ENCODE data around the gene ASB3.

DNA sequence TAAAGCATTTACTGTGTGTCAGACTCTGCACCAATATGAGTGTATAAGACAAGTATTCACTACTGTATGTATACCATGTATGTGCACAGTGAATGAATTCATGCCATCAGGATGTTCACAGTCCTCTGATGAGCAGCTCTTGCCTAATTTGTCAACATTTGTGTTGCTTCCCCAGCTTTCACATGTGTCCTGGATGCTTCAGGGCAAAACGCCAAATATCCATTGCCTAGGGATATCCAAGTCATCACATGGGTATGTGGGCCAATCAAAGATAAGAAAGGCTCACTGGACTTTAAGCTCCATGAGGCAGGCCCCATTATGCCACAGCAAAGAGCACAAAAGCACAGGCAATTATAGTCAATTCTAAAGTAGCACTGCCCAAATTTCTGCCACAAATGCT lies 153.3 kb downstream of the ASB3 start:
- TF ChIP-seq CTCF (IDR thresholded peaks at IDR 0.05) (no peak), EZH2 (IDR thresholded peaks at IDR 0.05; ENCODE audit: borderline replicate concordance, insufficient read depth, low read depth, low read length, poor library complexity, severe bottlenecking) (no peak)

All from B cell (primary cell).